Bronchial epithelial cell (primary cell): ENCODE data around the gene MRO. TPM values are rescaled to one million over a fixed set of nuclear protein-coding genes. Genes with fewer than 3 reads are reported as not detected.
A peak's percentile ranks its signal among the peaks of the same experiment; 100 is the strongest.

Experiments
- DNase-seq: peaks from one replicate; pipeline ENCODE4 v3.0.0-alpha.2; 2010; ENCODE audit warnings: low read depth
- FAIRE-seq: peaks from 2 replicates; lab custom pipeline; 2011; peaks lifted over from hg19 to GRCh38; lab: Jason Lieb, UNC
- H3K27me3 ChIP-seq: 2 replicates; pipeline ENCODE4 v1.5.1; 2011; ENCODE audit warnings: low read length; ENCODE audit not compliant: control insufficient read depth, insufficient read depth
- H3K36me3 ChIP-seq: 2 replicates; pipeline ENCODE4 v1.5.1; 2011; ENCODE audit warnings: low read length; ENCODE audit not compliant: control insufficient read depth, insufficient read depth
- H3K4me3 ChIP-seq: 2 replicates; pipeline ENCODE4 v1.5.1; 2011; ENCODE audit warnings: mild to moderate bottlenecking, low read depth, low read length, control low read depth
- total RNA-seq: library from RNA; depleted of rRNA; stranded (reverse); fragments of >200 nt; gene quantifications from 2 replicates; pipeline ENCODE4 v1.2.1, GENCODE V29; 2014
- TF ChIP-seq, protein P1 (sequence below): IDR thresholded peaks from 2 replicates; pipeline ENCODE4 v1.5.1; 2011; ENCODE audit warnings: mild to moderate bottlenecking, moderate library complexity, low read length, control low read depth, inconsistent platforms; ENCODE audit not compliant: insufficient read depth, severe bottlenecking

The MRO gene
- total RNA-seq, 1 donor from 2014 or later: not detected

DNA sequence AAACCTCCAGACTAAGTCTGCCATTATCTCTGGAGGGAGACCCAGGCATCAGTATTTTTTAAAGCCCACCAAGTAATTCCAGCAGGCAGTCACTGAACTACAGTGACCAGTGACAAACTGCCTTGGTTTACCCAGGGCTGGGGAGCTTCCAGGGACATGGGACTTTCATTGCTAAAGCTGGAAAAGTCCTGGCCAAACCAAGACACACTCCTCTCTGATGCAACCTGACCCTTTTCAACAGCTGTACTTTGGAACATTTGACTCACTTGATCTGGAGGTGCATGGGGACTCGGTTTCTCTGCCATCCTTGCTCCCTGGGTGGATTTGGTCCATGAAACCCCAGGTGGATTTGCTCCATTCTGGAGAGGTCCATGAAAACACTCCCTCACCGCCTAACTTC, 7.0 kb downstream of the MRO start:
- DNase-seq (no peak), FAIRE-seq (no peak)
- Histone ChIP-seq H3K4me3 (no peak overlapping the region), H3K36me3 (no peaks in the 10 kb centered on the region), H3K27me3 (no peaks in the 10 kb centered on the region)
- TF ChIP-seq, protein P1, sequence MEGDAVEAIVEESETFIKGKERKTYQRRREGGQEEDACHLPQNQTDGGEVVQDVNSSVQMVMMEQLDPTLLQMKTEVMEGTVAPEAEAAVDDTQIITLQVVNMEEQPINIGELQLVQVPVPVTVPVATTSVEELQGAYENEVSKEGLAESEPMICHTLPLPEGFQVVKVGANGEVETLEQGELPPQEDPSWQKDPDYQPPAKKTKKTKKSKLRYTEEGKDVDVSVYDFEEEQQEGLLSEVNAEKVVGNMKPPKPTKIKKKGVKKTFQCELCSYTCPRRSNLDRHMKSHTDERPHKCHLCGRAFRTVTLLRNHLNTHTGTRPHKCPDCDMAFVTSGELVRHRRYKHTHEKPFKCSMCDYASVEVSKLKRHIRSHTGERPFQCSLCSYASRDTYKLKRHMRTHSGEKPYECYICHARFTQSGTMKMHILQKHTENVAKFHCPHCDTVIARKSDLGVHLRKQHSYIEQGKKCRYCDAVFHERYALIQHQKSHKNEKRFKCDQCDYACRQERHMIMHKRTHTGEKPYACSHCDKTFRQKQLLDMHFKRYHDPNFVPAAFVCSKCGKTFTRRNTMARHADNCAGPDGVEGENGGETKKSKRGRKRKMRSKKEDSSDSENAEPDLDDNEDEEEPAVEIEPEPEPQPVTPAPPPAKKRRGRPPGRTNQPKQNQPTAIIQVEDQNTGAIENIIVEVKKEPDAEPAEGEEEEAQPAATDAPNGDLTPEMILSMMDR: no peak

DNA sequence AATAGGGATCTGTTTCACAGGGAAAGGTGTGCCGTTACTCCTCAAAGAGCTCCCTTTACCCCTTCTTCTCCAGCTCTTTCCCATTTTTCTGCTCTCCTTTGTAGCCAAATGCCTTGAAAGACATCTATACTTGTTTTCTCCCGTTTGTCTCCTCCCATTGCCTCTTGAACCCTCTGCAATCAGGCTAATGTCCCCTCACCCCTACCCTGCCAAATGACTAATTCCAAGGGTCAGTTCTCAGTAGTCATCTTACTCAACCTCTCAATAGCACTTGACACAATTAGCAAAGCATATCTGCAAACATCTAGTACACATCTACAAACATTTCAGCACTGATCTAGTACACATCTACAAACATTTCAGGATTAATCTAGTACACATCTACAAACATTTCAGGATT, 12.6 kb downstream of the MRO start:
- FAIRE-seq (peak; percentile 68), DNase-seq (no peak)
- TF ChIP-seq, protein P1: no peak

DNA sequence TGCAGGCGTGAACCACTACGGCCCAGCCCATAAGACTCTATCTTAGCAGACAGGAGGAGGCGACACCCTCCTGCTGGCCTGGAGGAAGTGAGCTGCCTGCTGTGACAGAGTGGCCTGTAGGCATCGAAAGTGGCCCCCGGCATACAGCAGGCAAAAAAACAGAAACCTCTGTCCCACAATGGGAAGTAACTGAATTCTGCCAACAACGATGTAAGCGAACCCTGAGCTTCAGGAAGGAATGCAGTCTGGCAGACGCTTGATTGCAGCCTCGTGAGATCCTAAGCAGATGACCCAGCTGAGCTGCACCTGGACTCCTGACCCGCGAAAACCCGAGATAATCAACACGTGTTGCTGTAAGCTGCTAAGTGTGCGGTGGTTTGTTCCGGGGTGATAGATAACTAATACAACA, 13.6 kb downstream of the MRO start:
- Histone ChIP-seq H3K36me3 (no peaks in the 10 kb centered on the region), H3K27me3 (peaks cover 4% of the 10 kb centered on the region), H3K4me3 (no peak overlapping the region)
- FAIRE-seq (no peak), DNase-seq (no peak)
- TF ChIP-seq, protein P1: no peak

More for the DNA sequence above, 12.6 kb downstream of the MRO start:
- no peaks in the 10 kb centered on the region for H3K36me3 ChIP-seq
- H3K4me3 ChIP-seq: no peak overlapping the region
- peaks cover 4% of the 10 kb centered on the region for H3K27me3 ChIP-seq

DNA sequence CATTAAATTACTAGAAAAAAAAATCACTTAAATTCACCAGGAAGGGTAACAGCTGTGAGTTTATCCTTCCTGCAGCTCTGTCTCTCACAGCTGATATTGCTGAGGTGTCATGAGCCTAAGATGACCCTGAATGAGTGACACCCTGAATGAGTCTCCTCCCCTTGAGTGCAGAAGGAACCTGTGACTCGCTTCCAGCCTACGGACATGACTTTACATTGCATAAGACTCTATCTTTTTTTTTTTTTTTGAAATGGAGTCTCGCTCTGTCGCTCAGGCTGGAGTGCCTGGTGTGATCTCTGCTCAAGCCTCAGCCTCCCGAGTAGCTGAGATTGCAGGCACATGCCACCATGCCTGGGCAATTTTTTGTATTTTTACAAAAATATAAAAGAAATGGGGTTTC, 14.1 kb downstream of the MRO start:
- no peak overlapping the region for H3K4me3 ChIP-seq
- peak; percentile 84 for DNase-seq
- TF ChIP-seq, protein P1: no peak
- no peak for FAIRE-seq
- H3K36me3 ChIP-seq: no peaks in the 10 kb centered on the region
- peaks cover 4% of the 10 kb centered on the region for H3K27me3 ChIP-seq

DNA sequence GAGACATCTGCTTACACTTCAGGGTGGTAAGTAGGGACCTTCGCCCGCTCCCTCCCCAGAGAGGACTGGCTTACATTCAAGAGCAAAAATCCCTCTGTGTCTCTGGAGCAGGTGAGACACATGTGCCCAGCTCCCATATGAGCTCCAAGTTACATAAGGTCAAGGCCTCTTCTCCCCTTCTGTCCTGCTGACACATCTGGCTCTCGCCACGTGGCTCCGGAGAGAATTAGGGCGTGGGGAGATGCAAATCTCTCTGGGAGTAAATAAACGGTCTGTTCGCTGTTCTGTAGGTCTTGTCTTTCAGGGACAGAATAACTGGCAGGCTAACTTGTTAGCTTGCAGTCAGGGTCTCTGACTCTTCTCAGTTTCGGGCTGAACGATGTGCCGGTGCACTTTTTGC, 16.2 kb downstream of the MRO start:
- Histone ChIP-seq H3K36me3 (no peaks in the 10 kb centered on the region), H3K4me3 (no peak overlapping the region), H3K27me3 (peaks cover 6% of the 10 kb centered on the region)
- DNase-seq (no peak), FAIRE-seq (no peak)
- TF ChIP-seq, protein P1: no peak

DNA sequence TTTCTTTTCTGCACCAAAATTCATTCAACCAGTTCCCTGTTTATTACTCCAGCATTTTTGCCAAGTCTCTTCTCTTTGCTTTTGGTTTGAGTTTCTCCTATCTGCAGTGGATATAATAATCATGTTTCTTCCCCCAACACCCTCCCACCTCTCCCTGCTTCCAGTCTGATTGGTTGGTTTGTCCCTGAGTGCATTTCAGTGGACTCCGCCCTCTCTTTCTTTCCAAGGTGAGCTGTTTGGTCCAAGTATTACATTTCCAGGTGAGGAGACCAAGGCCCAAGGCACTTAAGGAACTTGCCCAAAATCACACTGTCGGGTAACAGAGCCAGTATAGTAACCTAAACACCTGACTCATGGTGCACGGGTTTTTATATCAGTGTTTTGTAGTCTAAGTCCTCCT, 17.7 kb downstream of the MRO start:
- Histone ChIP-seq H3K36me3 (no peaks in the 10 kb centered on the region), H3K27me3 (peaks cover 8% of the 10 kb centered on the region), H3K4me3 (no peak overlapping the region)
- TF ChIP-seq, protein P1: no peak
- no peak for FAIRE-seq
- DNase-seq: peak; percentile 11
